GM19395 (cell line): ENCODE measurements around the gene RBMS2.
"Not testable (repeated sequence)": the region's sequence is repeated elsewhere in the genome, so short reads cannot be mapped to it uniquely, and the experiment has no call there.

Experiments
- ATAC-seq: cut with Tn5 transposase; IDR thresholded peaks from one replicate; pipeline ENCODE4 v1.9.1; 2021; ENCODE audit warnings: mild to moderate bottlenecking, moderate library complexity; ENCODE audit not compliant: unreplicated experiment

Gene RBMS2

GRCh38 chr12:56521590-56522371, at the start of gene RBMS2:
Gene RBMS2, plus strand, starts transcription at chr12:56521820. Its CDS starts 204 bp downstream, at chr12:56522024.
- ATAC-seq = peak; percentile 61

- no peak for ATAC-seq
Observed at GRCh38 chr12:56474389-56474788, 47.2 kb upstream of the RBMS2 start.

- ATAC-seq = no peak
Observed at GRCh38 chr12:56476143-56476542, 45.5 kb upstream of the RBMS2 start.

- ATAC-seq = no peak
Observed at GRCh38 chr12:56476972-56477432, 44.6 kb upstream of the RBMS2 start.

GRCh38 chr12:56477521-56478225, 43.9 kb upstream of the RBMS2 start:
- no peak for ATAC-seq

GRCh38 chr12:56479625-56480024, 42.0 kb upstream of the RBMS2 start:
- ATAC-seq = no peak

GRCh38 chr12:56484566-56484965, 37.1 kb upstream of the RBMS2 start:
- ATAC-seq = no peak

- ATAC-seq = no peak
Observed at GRCh38 chr12:56486694-56487093, 34.9 kb upstream of the RBMS2 start.

- peak; percentile 34 for ATAC-seq
Observed at GRCh38 chr12:56487448-56488040, 34.1 kb upstream of the RBMS2 start.

GRCh38 chr12:56488041-56488955, 33.3 kb upstream of the RBMS2 start, which contains the start of gene GLS2:
Gene GLS2, minus strand, starts transcription at chr12:56488161. Its CDS starts 43 bp downstream, at chr12:56488118.
- ATAC-seq = peak; percentile 91

- no peak for ATAC-seq
Observed at GRCh38 chr12:56490360-56490759, 31.3 kb upstream of the RBMS2 start.

- ATAC-seq = not testable (repeated sequence)
Observed at GRCh38 chr12:56493409-56494105, 28.1 kb upstream of the RBMS2 start.

GRCh38 chr12:56494106-56494415, 27.6 kb upstream of the RBMS2 start:
- not testable (repeated sequence) for ATAC-seq

- not testable (repeated sequence) for ATAC-seq
Observed at GRCh38 chr12:56494481-56494880, 27.1 kb upstream of the RBMS2 start.

- not testable (repeated sequence) for ATAC-seq
Observed at GRCh38 chr12:56496704-56497103, 24.9 kb upstream of the RBMS2 start.

- not testable (repeated sequence) for ATAC-seq
Observed at GRCh38 chr12:56498126-56498902, 23.3 kb upstream of the RBMS2 start.

GRCh38 chr12:56499452-56499851, 22.2 kb upstream of the RBMS2 start:
- not testable (repeated sequence) for ATAC-seq

- not testable (repeated sequence) for ATAC-seq
Observed at GRCh38 chr12:56499879-56500278, 21.7 kb upstream of the RBMS2 start.

- no peak for ATAC-seq
Observed at GRCh38 chr12:56510786-56511185, 10.8 kb upstream of the RBMS2 start.
